ENCODE data around the gene RMP24. TPM values are rescaled to one million over a fixed set of nuclear protein-coding genes. Genes with fewer than 3 reads are reported as not detected.
"Not testable (repeated sequence)": the region's sequence is repeated elsewhere in the genome, so short reads cannot be mapped to it uniquely, and the experiment has no call there.

The RMP24 gene

GRCh38 chr18:35999925-36000324 lies 27.4 kb downstream of the RMP24 start:
- H3K27me3 ChIP-seq, result no peaks in the 10 kb centered on the region
- H3K36me3 ChIP-seq, result no peaks in the 10 kb centered on the region
- no peak overlapping the region for H3K4me3 ChIP-seq
- no peaks in the 10 kb centered on the region for H3K9me3 ChIP-seq
- no peak for DNase-seq

DNA sequence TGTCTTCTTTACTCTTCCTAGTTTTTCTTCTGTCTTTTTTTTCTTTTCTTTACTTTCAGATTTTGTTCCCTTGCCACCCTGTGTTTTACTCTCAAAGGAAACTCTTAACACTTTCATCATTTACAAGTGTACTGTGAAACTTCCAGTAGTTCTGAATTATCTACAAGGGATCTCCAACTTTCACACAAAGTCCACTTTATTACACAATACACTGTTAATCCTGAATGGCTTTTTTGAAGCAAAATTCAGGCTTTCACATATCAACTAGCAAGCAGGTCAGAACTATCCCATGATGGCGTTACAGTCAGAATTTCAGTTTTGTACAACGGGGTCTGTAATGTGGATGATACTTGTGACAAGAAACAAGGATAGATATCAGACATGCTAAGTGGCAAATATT lies 34.5 kb downstream of the RMP24 start:
- no peaks in the 10 kb centered on the region for H3K9me3 ChIP-seq
- no peak overlapping the region for H3K4me3 ChIP-seq
- H3K27me3 ChIP-seq, result no peaks in the 10 kb centered on the region
- DNase-seq, result no peak
- no peaks in the 10 kb centered on the region for H3K36me3 ChIP-seq

GRCh38 chr18:36009214-36009613 lies 36.7 kb downstream of the RMP24 start:
- no peak for DNase-seq
- no peak overlapping the region for H3K4me3 ChIP-seq

GRCh38 chr18:36012891-36013290 lies 40.4 kb downstream of the RMP24 start:
- Histone ChIP-seq H3K9me3 (no peaks in the 10 kb centered on the region), H3K27me3 (no peaks in the 10 kb centered on the region), H3K4me3 (no peak overlapping the region), H3K36me3 (no peaks in the 10 kb centered on the region)
- DNase-seq, result no peak

More at GRCh38 chr18:36009214-36009613, 36.7 kb downstream of the RMP24 start:
- Histone ChIP-seq H3K27me3 (no peaks in the 10 kb centered on the region), H3K36me3 (no peaks in the 10 kb centered on the region), H3K9me3 (no peaks in the 10 kb centered on the region)

DNA sequence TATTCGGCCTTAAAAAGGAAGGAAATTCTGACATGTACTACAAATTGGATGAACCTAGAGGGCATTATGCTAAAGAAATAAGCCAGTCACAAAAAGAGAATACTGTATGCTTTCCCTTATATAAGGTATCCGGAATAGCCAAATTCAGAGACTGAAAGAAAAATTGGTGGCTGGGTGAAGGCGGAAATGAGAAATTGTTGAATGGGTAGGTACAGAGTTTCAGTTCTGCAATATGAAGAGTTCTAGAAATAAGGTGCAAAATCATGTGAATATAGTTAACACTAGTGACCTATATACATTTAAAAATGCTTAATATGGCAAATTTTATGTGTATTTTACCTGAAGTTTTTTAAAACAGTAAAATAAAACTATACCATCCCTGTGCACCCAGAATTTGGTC lies 43.1 kb downstream of the RMP24 start:
- no peak for DNase-seq
- Histone ChIP-seq H3K27me3 (no peaks in the 10 kb centered on the region), H3K4me3 (no peak overlapping the region), H3K36me3 (no peaks in the 10 kb centered on the region), H3K9me3 (no peaks in the 10 kb centered on the region)

GRCh38 chr18:36017232-36017631 lies 44.8 kb downstream of the RMP24 start:
- H3K4me3 ChIP-seq, result no peak overlapping the region
- no peaks in the 10 kb centered on the region for H3K9me3 ChIP-seq
- DNase-seq, result no peak
- no peaks in the 10 kb centered on the region for H3K27me3 ChIP-seq
- H3K36me3 ChIP-seq, result no peaks in the 10 kb centered on the region

DNA sequence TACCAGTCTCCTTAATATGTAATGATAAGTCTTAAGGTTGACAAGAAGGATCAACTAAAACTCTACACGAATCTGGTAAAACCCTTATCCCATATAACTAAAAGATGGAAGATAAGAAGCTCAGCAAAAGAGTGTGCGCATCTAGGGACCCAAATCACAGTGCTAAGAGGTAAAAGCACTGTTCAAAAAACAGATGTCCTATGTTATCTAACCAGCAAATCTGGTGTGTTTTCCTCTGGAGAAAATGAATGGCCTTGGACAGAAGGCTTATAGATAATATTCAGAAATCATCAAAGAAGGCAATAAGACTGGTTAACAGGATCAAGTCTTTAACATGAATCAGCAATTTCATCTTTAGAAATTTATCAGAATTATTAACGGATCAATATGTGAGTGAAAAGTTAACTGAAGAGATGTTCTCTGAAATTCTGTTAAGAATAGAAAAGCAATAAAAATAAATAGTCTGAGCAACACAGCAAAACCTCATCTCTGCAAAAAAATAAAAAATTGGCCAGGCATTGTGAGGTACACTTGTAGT lies 47.8 kb downstream of the RMP24 start:
- Histone ChIP-seq H3K27me3 (no peaks in the 10 kb centered on the region), H3K9me3 (no peaks in the 10 kb centered on the region), H3K36me3 (peaks cover 5% of the 10 kb centered on the region; the same call in 1 of the 2 replicates), H3K4me3 (no peak overlapping the region)
- DNase-seq, result no peak

GRCh38 chr18:36023336-36023735 lies 50.9 kb downstream of the RMP24 start:
- Histone ChIP-seq H3K9me3 (no peaks in the 10 kb centered on the region), H3K36me3 (peaks cover 23% of the 10 kb centered on the region; the same call in 1 of the 2 replicates), H3K4me3 (no peak overlapping the region), H3K27me3 (no peaks in the 10 kb centered on the region)
- DNase-seq, result no peak

DNA sequence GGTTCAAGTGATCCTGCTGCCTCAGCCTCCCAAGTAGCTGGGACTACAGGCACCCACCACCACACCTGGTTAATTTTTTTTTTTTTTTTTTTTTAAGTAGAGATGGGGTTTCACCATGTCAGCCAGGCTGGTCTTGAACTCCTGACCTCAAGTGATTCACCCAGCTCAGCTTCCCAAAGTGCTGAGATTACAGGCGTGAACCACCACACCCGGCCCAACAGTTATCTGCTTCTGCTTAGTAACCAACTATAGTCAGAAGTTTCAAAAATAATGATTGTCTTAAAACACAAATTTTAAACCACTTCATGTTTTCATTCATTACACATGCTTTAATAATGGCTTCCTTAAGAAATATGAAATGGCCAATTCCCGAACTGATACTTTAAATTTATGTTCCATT lies 51.8 kb downstream of the RMP24 start:
- peaks cover 23% of the 10 kb centered on the region for H3K36me3 ChIP-seq
- H3K9me3 ChIP-seq, H3K27me3 ChIP-seq, H3K4me3 ChIP-seq: not testable (repeated sequence)
- peak; percentile 9 for DNase-seq

DNA sequence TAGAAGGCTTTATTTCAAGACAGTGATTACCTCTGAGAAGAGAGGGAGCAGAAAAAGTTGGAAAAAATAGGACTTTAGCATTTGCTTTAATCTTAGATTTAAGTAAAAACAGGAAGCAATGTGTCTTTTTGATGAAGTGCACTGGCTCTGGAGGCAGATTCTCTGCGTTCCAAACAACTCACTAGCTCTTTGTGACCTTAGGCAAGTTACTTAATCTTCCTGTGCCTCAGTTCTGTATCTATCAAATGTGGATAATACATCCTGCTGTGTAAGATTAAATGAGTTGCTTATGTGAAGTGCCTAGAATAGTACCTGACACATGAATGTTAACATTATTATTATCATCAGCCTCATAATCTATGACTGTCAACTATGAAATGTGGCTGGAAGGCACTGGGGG lies 52.5 kb downstream of the RMP24 start:
- H3K36me3 ChIP-seq, result peaks cover 23% of the 10 kb centered on the region
- DNase-seq, result no peak
- no peak overlapping the region for H3K4me3 ChIP-seq
- no peaks in the 10 kb centered on the region for H3K9me3 ChIP-seq
- no peaks in the 10 kb centered on the region for H3K27me3 ChIP-seq

GRCh38 chr18:36028859-36029258 lies 56.4 kb downstream of the RMP24 start:
- no peak overlapping the region for H3K4me3 ChIP-seq
- DNase-seq, result no peak
- no peaks in the 10 kb centered on the region for H3K9me3 ChIP-seq
- peaks cover 26% of the 10 kb centered on the region for H3K36me3 ChIP-seq
- no peaks in the 10 kb centered on the region for H3K27me3 ChIP-seq

Other genes with a start within 250 kb of the RMP24 start
- 28.7 and 31.4 TPM in 2 replicates for gene RPRD1A, start 94.9 kb downstream of the RMP24 start, total RNA-seq (2014; rRNA removed; shearing (Covaris generic); ENCODE audit: low replicate concordance)
- gene SLC39A6, start 156.7 kb downstream of the RMP24 start, total RNA-seq (2014; rRNA removed; shearing (Covaris generic); ENCODE audit: low replicate concordance), result 63.0 and 80.9 TPM in 2 replicates
- 85.7 and 109 TPM in 2 replicates for gene ELP2, start 157.2 kb downstream of the RMP24 start, total RNA-seq (2014; rRNA removed; shearing (Covaris generic); ENCODE audit: low replicate concordance)
- gene MOCOS, start 214.8 kb downstream of the RMP24 start, total RNA-seq (2014; rRNA removed; shearing (Covaris generic); ENCODE audit: low replicate concordance), result 13.4 and 16.4 TPM in 2 replicates

Measured in MG63 (cell line).